GM12874 (cell line): Measurements from ENCODE around the gene KIAA0319L.

Experiments used
- CTCF ChIP-seq: IDR thresholded peaks from 2 replicates; pipeline ENCODE4 v1.5.1; 2011; ENCODE audit warnings: low read depth, mild to moderate bottlenecking, control low read depth, low read length, moderate library complexity; ENCODE audit not compliant: insufficient read depth

The KIAA0319L gene

GRCh38 chr1:35401049-35401448 is 156.2 kb downstream of the KIAA0319L start:
- no peak for TF ChIP-seq CTCF

GRCh38 chr1:35398739-35399138 is 158.5 kb downstream of the KIAA0319L start:
- no peak for TF ChIP-seq CTCF

GRCh38 chr1:35394386-35394785 is 162.8 kb downstream of the KIAA0319L start:
- TF ChIP-seq CTCF = no peak

- no peak for TF ChIP-seq CTCF
Measured at GRCh38 chr1:35390600-35391494, 166.4 kb downstream of the KIAA0319L start.

- no peak for TF ChIP-seq CTCF
Measured at GRCh38 chr1:35386959-35387358, 170.2 kb downstream of the KIAA0319L start.

GRCh38 chr1:35386290-35386689 is 170.9 kb downstream of the KIAA0319L start:
- no peak for TF ChIP-seq CTCF
